Kidney (tissue), 14 donors: ENCODE measurements around the gene AZU1. TPM values are rescaled to one million over a fixed set of nuclear protein-coding genes. Genes with fewer than 3 reads are reported as not detected.

ENCODE experiments used
- DNase-seq, 5 donors: peaks; one replicate each; pipeline ENCODE4 v3.0.0-alpha.2; 2013 to 2020
- FAIRE-seq: peaks from 2 replicates; lab custom pipeline; 2012; peaks lifted over from hg19 to GRCh38; lab: Jason Lieb, UNC
- H3K27ac ChIP-seq, 2 donors: one replicate each; pipeline ENCODE4 v1.7.0; 2013; ENCODE audit warnings: low read depth in 2 of 2, low read length in 2 of 2, inconsistent platforms in 1 of 2
- H3K27me3 ChIP-seq: one replicate; pipeline ENCODE4 v1.7.1; 2013; ENCODE audit warnings: low read length, inconsistent platforms; ENCODE audit not compliant: control insufficient read depth, insufficient read depth
- H3K36me3 ChIP-seq, 3 donors: one replicate each; pipeline versions ENCODE4 v1.7.0 to v1.7.1; 2013; ENCODE audit warnings: low read length in 3 of 3, control low read depth in 1 of 3, inconsistent platforms in 1 of 3; ENCODE audit not compliant: insufficient read depth in 3 of 3, control insufficient read depth in 2 of 3
- H3K4me1 ChIP-seq, 3 donors: one replicate each; pipeline versions ENCODE4 v1.7.0 to v1.7.1; 2013; ENCODE audit warnings: low read length in 3 of 3, inconsistent platforms in 1 of 3, low read depth in 1 of 3; ENCODE audit not compliant: control insufficient read depth in 2 of 3, insufficient read depth in 2 of 3
- H3K4me3 ChIP-seq, 3 donors: one replicate each; pipeline versions ENCODE4 v1.7.0 to v1.8.1; 2013; ENCODE audit warnings: low read length in 3 of 3, control low read depth in 1 of 3, inconsistent platforms in 1 of 3
- H3K9ac ChIP-seq, 3 donors: one replicate each; pipeline versions ENCODE4 v1.7.0 to v1.7.1; 2013; ENCODE audit warnings: low read length in 3 of 3, control low read depth in 1 of 3, inconsistent platforms in 1 of 3
- H3K9me3 ChIP-seq, 3 donors: one replicate each; pipeline versions ENCODE4 v1.7.0 to v1.7.1; 2013; ENCODE audit warnings: low read length in 3 of 3, control low read depth in 1 of 3, inconsistent platforms in 1 of 3; ENCODE audit not compliant: control insufficient read depth in 2 of 3, insufficient read depth in 1 of 3
- CTCF ChIP-seq: IDR thresholded peaks from 3 replicates; pipeline ENCODE4 v1.5.1; 2012; ENCODE audit warnings: mild to moderate bottlenecking, moderate library complexity, borderline replicate concordance; ENCODE audit not compliant: insufficient read depth; ENCODE audit errors: extremely low read depth
- intact Hi-C: fragments of 100-400 bp; cut with DNase I; formaldehyde crosslinking; loops from one replicate; pipeline ENCODE4 v1.11.1; 2022
- polyA plus RNA-seq: library from polyadenylated mRNA; stranded (reverse); fragments of 350-450 nt; fragmentation: Illumina TruSeq; extraction: RNeasy Lipid Tissue Mini Kit (QIAGEN cat#74804); gene quantifications from one replicate; pipeline ENCODE4 v1.2.3, GENCODE V29; 2014; ENCODE audit warnings: low read depth, low replicate concordance; ENCODE audit not compliant: insufficient read depth
- total RNA-seq: library from RNA; stranded (reverse); fragmentation: NEBNext Ultra II Directional; extraction: Animal tissue kit (Norgen Biotek cat#: 25700); gene quantifications from one replicate; pipeline ENCODE4 v1.2.1, GENCODE V29; 2021
- donor health status: control.
- donor health status: control.
- donor health status: control.
- donor health status: control.
- donor health status: control.
- donor health status: DM: yes; HTN: yes; CAD: no.
- donor health status: Normal renal cell carcinoma (clear cell type).

Gene AZU1
- total and polyA plus RNA-seq, 2 donors from 2014 or later, result 0.50 TPM; not detected in 1

- no peaks in the 10 kb centered on the region for H3K27me3 ChIP-seq
- peak in 1 of 5 donors; percentile 64 for DNase-seq
- H3K4me1 ChIP-seq, result peaks cover 0 to 36% (median 22%) of the 10 kb centered on the region in 3 donors
- no peak overlapping the region for H3K4me3 ChIP-seq
- intact Hi-C loops, result no loop called here
- H3K9ac ChIP-seq, result no peak overlapping the region
- FAIRE-seq, result no peak
- TF ChIP-seq CTCF, result no peak
- no peak overlapping the region for H3K27ac ChIP-seq
- H3K9me3 ChIP-seq, result no peaks in the 10 kb centered on the region
- peaks cover 5 to 49% (median 25%) of the 10 kb centered on the region in 3 donors for H3K36me3 ChIP-seq
These were observed 23.0 kb upstream of the AZU1 start for GRCh38 chr19:804419-805165.

GRCh38 chr19:805166-805551 lies 22.5 kb upstream of the AZU1 start:
- no peak overlapping the region for H3K9ac ChIP-seq
- H3K27me3 ChIP-seq, result no peaks in the 10 kb centered on the region
- DNase-seq (peak in 1 of 5 donors; percentile 73), FAIRE-seq (no peak)
- intact Hi-C loops, result no loop called here
- peaks cover 0 to 31% (median 21%) of the 10 kb centered on the region in 3 donors for H3K4me1 ChIP-seq
- TF ChIP-seq CTCF, result no peak
- no peak overlapping the region for H3K4me3 ChIP-seq
- no peak overlapping the region for H3K27ac ChIP-seq
- H3K9me3 ChIP-seq, result no peaks in the 10 kb centered on the region
- H3K36me3 ChIP-seq, result peaks cover 7 to 55% (median 25%) of the 10 kb centered on the region in 3 donors

GRCh38 chr19:805600-806550 lies 21.8 kb upstream of the AZU1 start:
- no peak overlapping the region for H3K27ac ChIP-seq
- no peak for TF ChIP-seq CTCF
- no peak for FAIRE-seq
- peaks cover 0 to 24% (median 16%) of the 10 kb centered on the region in 3 donors for H3K4me1 ChIP-seq
- no peak overlapping the region for H3K4me3 ChIP-seq
- H3K27me3 ChIP-seq, result no peaks in the 10 kb centered on the region
- intact Hi-C loops, result no loop called here
- H3K9me3 ChIP-seq, result no peaks in the 10 kb centered on the region
- H3K9ac ChIP-seq, result no peak overlapping the region
- peak in 1 of 5 donors; percentile 79 for DNase-seq
- H3K36me3 ChIP-seq, result peaks cover 7 to 58% (median 21%) of the 10 kb centered on the region in 3 donors
